Measurements from ENCODE around the gene KCTD21. TPM values are rescaled to one million over a fixed set of nuclear protein-coding genes. Genes with fewer than 3 reads are reported as not detected.
"Not testable (repeated sequence)": the region's sequence is repeated elsewhere in the genome, so short reads cannot be mapped to it uniquely, and the experiment has no call there.

KCTD21 gene
- total RNA-seq, 1 donor from 2014 or later: 11.7 TPM

DNA sequence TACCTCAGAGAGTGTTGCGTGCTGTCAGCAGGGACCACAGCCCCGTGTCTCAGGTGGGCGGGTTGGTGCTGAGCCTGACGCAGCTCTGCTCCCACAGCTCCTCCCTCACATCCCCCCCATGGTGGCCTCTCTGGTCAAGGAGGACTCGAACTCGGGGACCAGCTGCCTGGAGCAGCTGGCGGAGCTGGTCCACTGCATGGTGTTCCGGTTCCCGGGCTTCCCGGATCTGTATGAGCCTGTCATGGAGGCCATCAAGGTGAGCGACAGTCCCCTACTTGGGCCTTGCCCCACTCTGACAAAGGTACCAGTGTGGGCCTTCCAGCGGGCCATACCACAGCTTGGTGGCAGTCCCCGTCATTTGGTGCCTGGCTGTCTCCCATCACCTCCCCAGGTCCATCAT lies 12.1 kb upstream of the KCTD21 start:
- DNase-seq: no peak

DNA sequence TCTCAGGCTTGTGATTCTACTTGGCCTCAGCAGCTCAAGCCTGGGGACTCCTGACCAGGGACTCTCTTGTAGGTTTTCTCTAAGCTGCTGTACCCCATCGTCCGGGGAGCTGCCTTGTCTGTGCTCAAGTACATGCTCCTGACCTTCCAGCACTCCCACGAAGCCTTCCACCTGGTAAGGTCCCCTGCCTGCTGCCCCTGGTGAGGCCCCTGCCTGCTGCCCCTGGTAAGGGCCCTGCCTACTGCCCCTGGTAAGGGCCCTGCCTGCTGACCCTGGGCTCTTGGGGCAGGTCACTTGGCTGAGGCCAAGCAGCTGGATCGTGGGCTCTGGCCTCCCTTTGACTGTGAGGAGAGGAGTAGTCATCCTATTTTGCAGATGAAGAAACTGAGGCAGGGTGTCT lies 11.6 kb upstream of the KCTD21 start:
- DNase-seq: no peak

DNA sequence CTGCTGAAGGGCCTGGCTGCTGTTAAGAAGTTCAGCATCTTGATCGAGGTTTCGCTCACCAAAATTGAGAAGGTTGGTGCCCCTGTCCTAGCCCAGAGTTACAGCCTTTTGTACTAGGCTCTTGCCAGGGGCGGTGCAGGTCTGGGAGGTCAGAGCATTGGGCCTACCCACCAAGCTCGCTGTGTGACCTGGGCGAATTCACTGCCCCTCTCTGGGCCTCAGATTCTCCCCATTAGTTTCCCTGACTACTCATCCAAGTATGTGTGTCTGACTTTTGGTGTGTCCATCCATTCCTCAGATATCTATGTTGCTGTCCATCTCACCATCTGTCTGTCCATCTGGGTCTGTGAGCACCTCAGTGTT lies 11.2 kb upstream of the KCTD21 start:
- DNase-seq: no peak

DNA sequence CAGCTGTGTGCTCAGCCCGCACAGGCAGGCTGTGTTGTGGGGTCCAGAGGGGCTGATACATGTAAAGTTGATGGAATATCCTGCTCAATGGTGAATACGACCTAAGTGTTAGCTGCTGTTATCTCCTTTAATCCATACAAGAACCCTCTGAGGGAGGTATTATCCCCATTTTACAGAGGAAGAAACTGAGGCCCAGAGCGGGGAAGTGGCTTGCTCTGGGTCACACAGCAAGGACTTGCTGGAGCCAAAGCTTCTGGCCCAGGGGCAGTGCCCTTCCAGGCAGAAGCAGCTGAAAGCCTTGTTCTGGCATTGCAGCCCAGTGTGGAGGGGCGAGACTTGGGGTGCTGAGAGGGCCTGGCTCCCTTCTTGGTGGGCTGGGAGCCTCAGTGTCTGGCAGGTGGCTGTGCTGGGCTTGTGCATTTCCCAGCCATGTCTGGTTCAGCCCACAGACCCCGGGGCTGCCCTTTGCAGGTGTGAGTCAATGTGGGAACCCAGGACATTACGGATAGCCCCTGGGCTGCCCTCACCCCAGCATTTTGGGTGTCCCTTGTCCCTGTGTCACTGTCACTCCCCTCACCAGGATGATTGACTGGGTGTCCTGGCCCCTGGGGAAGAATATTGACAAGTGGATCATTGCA lies 10.7 kb upstream of the KCTD21 start:
- DNase-seq: no peak

DNA sequence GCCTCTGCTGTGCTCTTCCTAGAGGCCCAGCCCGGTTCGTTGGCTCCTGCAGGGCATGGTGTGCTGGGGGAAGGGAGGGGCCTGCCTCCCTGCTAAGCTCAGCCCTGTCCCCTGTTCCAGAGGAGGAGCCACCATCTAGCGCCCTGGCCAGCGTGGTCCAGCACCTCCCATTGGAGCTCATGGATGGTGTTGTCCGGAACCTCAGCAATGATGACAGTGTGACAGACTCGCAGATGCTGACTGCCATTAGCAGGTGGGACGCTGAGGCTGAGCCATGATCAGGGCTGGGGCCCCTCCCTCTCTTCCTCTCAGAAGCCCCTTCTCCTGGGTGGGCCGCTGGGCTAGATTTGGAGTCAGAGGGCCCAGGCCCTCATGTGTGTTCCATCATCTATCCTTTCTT lies 9.4 kb upstream of the KCTD21 start:
- no peak for DNase-seq

DNA sequence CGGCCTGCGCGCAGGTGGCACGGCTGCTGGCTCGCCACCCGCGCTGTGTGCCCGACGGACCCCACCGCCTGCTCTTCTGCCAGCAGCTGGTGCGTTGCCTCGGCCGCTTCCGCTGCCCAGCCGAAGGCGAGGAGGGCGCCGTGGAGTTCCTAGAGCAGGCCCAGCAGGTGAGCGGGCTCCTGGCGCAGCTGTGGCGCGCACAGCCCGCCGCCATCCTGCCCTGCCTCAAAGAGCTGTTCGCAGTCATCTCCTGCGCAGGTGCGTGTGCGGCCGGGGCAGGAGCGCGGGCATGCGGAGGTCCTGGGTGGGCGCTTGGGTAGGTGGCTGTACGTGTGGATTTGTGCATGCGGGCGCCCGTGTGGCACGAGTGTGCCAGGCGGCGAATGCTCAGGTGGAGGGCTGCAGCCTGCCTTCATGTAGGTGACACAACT lies 8.2 kb upstream of the KCTD21 start:
- no peak for DNase-seq

DNA sequence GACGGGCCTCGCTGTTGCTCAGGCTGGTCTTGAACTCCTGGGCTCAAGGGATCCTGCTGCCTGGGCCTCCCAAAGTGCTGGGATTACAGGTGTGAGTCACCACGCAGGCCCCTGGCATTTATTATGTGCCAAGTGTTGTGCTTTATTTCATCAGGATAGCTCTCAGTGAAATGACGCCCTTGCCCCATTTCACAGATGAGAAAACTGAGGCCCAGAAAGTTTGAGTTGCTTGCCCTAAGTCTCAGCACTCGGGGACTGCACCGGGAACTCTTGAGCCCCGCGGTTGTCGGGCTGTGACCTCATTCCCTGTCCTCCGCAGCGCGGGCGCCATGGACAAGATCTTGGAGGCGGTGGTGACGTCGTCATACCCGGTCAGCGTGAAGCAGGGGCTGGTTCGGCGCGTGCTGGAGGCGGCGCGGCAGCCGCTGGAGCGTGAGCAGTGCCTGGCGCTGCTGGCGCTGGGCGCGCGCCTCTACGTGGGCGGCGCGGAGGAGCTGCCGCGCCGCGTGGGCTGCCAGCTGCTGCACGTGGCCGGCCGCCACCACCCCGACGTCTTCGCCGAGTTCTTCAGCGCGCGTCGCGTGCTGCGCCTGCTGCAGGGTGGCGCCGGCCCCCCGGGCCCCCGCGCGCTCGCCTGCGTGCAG lies 7.6 kb upstream of the KCTD21 start:
- no peak for DNase-seq

DNA sequence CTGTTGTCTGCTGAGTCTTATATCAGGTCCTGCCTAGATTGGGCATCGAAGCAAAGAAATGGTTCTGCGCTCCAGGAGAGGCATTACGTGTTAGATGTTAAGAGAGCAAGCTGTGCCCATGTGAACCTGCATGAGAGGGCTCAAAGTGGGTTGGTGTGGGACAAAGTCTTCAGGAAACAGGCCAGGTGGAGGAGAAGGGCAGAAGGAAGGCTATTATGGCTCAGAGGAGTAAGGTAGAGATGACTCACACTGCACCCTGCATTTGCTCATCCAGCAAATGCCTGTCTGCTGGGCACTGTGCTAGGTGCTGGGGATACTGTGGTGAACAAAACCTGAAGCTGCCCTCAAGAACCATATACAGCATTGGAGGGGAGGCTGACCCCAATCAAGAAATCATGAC lies 6.1 kb upstream of the KCTD21 start:
- no peak for DNase-seq

DNA sequence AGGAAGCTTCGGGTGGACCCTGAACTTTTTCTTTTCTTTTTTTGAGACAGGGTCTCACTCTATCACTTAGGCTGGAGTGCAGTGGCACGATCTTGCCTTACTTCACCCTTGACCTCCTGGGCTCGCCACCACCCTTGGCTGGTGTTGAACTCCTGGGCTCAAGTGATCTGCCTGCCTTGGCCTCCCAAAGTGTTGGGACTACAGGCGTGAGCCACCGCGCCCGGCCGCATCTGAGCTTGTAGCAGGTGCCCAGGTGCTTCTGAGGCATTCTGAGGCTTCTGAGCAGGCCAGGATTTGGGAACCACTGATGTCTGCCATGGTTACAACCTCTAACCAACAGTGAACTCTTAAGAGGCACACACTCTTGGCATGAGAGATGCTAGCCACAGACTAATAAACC lies 5.4 kb upstream of the KCTD21 start:
- no peak for DNase-seq

DNA sequence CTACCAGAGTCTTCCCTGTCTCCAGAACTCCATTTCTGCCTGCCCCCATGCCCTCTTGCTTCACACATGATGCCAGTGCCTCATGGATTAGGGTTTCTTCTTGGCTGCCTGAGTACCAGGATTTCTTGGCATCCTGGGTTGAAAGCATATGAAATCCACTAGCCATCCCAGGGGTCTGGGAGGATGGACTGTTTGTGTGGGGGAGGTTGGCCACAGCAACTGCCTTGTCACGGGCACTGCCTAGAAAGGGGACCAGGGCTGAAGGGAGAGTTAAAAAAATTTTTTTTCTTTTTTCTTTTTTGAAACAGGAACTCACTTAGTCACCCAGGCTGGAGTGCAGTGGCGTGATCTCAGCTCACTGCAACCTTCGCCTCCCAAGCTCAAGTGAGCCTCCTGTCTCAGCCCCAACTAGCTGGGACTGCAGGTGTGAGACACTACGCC lies 4.5 kb upstream of the KCTD21 start:
- peak; percentile 14 for DNase-seq

DNA sequence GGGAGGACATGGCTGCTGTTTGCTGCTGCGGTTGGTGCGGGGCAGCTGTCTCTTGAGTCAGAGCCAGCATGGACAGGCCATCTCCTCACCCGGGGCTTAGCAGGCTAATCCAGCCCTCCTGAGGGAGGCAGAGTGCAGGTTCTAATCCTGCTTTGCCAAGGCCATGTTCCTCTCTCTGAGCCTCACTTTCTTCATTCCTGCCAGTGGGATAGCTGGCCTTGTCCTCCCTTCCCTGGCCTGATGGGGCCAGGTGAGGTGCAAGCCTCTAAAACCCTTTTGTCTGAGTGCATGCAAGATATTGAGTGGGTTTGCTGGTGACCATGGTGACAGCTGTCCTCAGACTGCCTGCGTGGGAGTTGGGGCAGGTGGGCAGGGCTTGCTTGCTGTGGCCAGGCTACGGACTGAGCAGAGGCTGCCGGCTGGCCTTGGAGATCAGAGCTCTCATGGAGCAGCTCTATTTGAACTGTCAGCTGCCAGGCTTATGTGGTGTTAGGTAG lies 3.8 kb upstream of the KCTD21 start:
- no peak for DNase-seq

DNA sequence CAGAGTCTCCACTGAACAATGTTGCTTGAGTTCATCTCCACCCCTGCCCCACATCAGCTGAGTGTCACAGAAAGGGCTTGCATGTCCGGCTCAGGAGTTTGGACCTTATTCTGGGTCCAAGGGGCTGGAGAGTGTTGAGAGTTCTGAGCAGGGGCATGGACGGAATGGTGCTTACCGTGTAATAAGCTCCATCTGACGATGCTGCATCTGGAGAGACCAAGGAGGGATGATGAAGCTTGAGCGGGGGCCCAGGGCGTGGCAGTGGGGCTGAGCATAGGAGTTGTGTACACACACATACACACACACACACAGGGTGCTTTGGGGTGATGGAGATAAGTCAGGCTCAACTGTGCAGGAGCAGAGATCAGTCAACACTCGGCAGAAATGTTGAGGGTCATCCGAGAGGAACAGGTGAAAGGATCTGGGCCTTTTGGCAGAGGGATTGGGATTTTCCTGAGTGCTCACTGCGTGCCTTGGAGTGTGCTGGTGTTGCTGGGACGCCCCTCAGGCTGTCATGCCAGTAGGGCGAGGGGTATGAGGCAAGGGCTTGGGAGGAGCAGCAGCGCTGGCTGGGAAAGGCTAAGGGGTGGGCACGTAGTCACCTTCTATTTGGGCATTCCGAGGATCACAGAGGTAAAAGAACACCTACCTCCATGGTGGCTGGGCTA lies 2.6 kb upstream of the KCTD21 start:
- DNase-seq: no peak

DNA sequence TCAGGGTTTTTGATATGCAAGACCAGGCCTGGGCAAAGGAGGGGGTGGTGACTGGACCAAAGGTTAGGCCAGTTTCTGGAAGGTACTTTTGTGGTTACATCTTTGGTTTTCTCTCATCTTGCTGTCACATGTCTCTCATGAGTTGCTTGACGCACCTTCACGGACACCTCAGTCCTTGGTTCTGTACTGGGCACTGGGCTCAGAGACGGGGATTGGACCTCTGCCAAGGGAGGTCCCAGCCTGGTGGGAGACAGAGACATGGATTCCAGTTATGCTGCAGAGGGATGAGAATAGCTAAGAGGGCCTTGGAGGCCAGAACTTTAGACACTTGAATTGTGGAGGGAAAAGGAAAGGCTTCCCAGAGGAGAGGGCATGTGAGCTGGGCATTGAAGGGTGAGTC lies 1.9 kb upstream of the KCTD21 start:
- no peak for DNase-seq

DNA sequence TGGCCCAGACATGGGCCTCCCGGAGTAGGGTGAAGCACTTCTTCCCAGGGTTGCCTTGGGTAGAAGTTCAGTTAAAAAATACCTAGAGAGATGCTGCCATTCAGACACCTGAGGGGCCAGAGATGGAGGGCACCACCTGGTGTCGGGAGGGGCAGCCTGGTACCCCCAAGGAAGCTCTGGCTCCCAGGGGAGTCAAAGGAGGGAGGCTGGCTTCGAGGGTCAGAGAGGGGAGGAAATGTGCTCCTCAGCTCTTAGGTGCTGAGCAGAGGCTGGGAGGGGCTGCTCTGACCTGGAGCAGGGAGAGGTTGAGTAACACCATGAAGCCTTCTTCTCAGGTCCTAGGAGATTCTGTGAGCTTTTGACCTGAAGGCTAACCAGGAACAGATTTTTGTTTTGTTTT lies 1.4 kb upstream of the KCTD21 start:
- no peak for DNase-seq

DNA sequence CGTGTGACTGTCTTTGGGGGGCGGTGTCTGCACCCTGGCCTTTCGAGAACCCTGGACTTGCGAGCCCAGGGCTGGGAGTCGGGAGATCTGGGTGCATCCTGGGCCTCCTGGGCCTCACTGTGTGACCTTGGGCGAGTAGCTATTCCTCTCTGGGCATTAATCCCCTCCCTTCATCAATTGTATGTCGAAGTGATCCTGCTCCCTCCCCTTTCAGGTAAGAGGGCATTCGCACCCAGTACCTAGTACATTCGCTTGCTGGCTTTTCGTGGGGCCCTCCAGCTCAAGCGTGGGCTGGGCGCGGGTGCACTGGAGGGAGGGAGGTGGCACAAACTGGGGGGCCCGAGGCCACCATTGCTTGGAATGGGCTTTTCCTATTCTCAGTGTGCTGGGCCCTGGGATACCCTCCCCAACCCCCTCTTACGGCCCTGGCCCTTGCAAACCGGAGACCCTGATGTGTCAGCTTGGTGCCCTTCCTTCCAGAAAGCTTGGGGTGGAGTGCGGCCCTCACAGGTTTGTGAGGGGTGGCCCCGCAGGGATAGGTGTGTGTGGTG lies 823 bp upstream of the KCTD21 start:
- no peak for DNase-seq

DNA sequence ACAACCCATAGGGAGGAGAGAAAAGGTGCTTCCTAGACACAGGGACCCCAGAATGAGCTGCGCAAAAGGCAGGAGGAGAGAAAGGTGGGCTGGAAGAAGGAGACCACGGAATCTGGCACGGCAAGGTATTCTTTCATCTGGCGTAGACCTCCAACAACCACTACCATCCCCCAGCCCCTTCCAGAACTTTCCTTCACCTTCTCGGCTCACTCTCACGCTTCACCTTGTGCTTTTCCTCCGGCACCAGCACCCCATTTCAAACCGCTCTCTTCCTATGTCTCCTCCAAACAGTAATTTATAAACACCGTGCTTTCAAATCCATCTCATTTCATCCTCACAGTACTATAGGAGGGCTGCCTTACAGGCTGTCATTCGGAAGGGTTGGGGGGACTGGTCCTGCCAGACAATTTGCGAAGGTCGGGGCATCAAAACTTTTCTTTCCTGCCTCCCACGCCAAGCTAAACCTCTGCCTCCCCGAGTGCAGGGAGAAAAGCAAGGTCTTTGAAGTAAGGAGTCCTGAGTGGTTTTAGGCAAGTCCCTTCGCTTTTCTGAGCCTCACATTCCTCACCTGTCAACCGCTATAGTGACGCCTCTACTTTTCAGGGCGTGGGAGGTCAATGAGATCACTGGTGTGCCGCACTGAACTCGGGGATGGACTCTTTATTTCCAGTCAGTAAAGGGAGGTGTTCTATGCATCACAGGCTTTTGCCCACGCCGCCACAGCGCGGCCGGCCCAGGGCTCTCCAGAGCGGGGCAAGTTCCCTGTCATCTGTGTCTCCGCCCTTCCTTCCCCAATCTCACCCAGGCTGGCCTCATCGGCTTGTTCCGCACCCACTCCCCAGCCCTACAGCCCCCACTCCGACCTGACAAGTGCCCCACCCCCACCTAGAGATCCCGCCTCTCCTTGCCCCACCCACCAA lies 800 bp downstream of the KCTD21 start:
- no peak for DNase-seq

DNA sequence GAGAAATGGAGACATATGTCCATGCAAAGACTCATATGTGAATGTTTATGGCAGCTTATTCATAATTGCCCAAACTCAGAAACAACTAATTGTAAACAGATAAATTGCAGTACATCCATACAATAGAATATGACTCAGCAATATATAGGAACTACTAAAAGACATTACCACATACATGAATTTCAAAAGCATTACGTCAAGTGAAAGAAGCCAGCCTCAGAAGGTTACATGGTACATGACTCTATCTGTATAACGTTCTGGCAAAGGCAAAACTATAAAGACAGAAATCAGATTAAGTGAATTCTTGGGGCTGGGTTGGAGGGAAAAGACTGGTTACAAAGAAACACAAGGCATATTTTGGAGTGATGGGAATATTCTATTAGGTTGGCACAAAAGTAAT lies 7.2 kb downstream of the KCTD21 start:
- no peak for DNase-seq

DNA sequence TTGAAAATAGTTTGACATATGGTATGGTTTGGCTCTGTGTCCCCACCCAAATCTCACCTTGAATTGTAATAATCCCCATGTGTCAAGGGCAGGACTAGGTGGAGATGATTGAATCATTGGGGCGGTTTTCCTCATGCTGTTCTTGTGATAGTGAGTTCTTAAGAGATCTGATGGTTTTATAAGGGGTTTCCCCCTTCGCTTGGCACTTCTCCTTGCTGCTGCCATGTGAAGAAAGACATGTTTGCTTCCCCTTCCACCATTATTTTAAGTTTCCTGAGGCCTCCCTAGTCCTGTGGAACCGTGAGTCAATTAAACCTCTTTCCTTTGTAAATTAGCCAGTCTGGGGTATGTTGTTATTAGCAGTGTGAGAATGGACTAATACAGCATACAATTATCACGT lies 7.7 kb downstream of the KCTD21 start:
- DNase-seq: no peak

DNA sequence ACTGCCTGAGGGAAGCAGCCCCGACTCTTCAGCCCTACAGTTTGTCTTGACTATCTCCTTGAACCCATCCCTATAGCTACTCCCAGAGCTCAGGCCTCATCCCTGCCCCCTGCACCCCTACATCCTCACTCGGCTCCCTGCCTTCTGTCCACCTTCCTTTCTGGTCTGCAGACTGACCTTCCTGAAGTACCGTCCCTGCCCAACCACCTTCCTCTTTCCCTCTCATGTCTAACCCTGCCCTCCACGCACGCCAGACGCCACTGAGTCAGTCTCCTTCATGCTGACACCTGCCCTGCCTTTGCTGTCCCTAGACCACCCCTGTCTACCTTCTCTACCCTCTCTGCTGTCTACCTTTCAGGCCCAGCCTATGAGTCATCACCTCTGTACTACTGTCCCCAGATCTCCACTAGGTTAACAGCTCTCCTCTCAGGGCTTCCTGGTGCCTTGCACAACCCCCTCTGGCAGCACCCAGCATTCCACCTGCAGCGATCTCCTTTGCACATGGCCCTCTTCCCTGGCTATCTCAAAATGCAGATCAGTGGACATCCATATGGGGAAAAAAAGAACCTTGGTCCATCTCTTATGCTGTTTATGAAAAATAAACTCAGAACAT lies 8.9 kb downstream of the KCTD21 start:
- DNase-seq: no peak

DNA sequence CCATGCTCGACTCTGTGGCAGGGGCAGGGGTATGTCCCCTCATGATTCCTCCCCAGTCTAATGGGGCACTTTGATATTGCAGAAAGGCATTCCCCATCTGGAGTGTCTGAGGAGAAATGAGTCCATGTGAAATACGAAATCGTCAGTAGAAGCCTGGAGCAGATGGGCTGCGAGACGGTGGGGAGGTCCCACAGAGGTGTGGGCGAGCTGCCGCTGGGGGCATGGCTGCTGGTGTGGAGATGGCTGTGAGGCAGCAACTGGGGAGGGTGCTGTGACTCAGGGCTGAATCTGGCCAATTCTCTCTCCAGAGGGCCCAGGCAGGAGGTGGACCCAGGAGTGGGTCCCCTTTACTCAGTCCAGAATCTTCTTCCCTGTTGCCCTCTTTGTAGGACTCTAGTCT lies 11.2 kb downstream of the KCTD21 start:
- no peak for DNase-seq

DNA sequence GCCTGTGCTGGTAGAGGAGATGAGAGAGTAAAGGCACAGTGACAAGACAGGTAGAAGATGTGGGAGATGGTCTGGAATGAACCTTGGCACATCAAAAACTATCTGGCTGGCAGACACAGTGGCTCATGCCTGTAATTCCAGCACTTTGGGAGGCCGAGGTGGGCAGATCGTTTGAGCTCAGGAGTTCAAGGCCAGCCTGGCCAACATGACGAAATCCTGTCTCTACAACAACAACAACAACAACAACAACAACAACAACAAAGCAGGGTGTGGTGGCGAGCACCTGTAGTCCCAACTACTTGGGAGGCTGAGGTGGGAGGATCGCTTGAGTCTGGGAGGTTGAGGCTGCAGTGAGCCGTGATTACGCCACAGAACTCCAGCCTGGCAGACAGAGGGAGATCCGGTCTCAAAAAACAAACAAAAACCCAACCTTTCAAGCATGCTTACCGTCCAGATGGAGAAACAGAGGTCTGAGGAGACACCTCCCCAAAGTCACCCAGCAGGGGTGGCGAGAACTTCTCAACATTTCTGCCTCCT lies 11.8 kb downstream of the KCTD21 start:
- DNase-seq: no peak

DNA sequence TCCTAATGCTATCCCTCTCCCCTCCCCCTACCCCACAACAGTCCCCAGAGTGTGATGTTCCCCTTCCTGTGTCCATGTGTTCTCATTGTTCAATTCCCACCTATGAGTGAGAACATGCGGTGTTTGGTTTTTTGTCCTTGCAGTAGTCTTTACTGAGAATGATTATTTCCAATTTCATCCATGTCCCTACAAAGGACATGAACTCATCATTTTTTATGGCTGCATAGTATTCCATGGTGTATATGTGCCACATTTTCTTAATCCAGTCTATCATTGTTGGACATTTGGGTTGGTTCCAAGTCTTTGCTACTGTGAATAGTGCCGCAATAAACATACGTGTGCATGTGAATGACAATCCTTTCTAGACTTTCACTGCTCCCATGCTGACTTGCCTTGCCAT lies 12.6 kb downstream of the KCTD21 start:
- DNase-seq: not testable (repeated sequence)
